ENCODE results near the gene SMAD6. TPM values are rescaled to one million over a fixed set of nuclear protein-coding genes. Genes with fewer than 3 reads are reported as not detected.

The SMAD6 gene
- polyA plus RNA-seq, 1 of the 3 experiments (the other 2 are of a cell fraction), result 4.5 TPM

GRCh38 chr15:66718220-66718988 lies 16.4 kb downstream of the SMAD6 start:
- no peaks in the 10 kb centered on the region for H3K9me2 ChIP-seq
- TF ChIP-seq FOSL2 (IDR thresholded peaks at IDR 0.05; ENCODE audit: borderline replicate concordance, low read depth) (no peak), RXRA (IDR thresholded peaks at IDR 0.05; ENCODE audit: borderline replicate concordance, low read depth) (no peak), FOXM1 (IDR thresholded peaks at IDR 0.05; ENCODE audit: low read depth) (no peak), GATA2 (CRISPR knock-in tag; IDR thresholded peaks at IDR 0.05) (no peak), NRF1 (IDR thresholded peaks at IDR 0.05; ENCODE audit: low read depth, low read length) (no peak), POLR2AphosphoS5 (IDR thresholded peaks at IDR 0.05; ENCODE audit: low read depth, low read length) (no peak), NFIC (IDR thresholded peaks at IDR 0.05; ENCODE audit: borderline replicate concordance) (no peak), RAD21 (IDR thresholded peaks at IDR 0.05; ENCODE audit: low read length) (no peak), RCOR1 (IDR thresholded peaks at IDR 0.05; ENCODE audit: low read length) (no peak), SMC3 (IDR thresholded peaks at IDR 0.05; ENCODE audit: low read depth, low read length) (no peak), FOXJ3 (CRISPR knock-in tag; IDR thresholded peaks at IDR 0.05) (no peak), EZH2phosphoT487 (IDR thresholded peaks at IDR 0.05; ENCODE audit: borderline replicate concordance, low read depth) (no peak), ELF1 (IDR thresholded peaks at IDR 0.05) (no peak), IRF3 (IDR thresholded peaks at IDR 0.05; ENCODE audit: low read depth, low read length) (no peak)
- TF ChIP-seq, protein P1, sequence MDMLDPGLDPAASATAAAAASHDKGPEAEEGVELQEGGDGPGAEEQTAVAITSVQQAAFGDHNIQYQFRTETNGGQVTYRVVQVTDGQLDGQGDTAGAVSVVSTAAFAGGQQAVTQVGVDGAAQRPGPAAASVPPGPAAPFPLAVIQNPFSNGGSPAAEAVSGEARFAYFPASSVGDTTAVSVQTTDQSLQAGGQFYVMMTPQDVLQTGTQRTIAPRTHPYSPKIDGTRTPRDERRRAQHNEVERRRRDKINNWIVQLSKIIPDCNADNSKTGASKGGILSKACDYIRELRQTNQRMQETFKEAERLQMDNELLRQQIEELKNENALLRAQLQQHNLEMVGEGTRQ (IDR thresholded peaks at IDR 0.05; ENCODE audit: borderline replicate concordance, low read depth, low read length), result no peak
- H4K20me1 ChIP-seq (ENCODE audit: insufficient read depth), result peaks cover 69% of the 10 kb centered on the region
- H3K36me3 ChIP-seq (replicated peaks in 1 of 2; ENCODE audit: control insufficient read depth in 1 of 2, insufficient read depth in 2 of 2, low read length in 1 of 2), result peaks cover 11 to 22% of the 10 kb centered on the region in 2 experiments
- POLR2A ChIA-PET, result no interaction called here
- H3K27me3 ChIP-seq (ENCODE audit: insufficient read depth), result no peaks in the 10 kb centered on the region
- H3K9me3 ChIP-seq, result no peaks in the 10 kb centered on the region
- WGBS (ENCODE audit: low lambda C conversion rate), result 96% methylated on average over 8 of the region's 8 CpGs
- H3K9ac ChIP-seq, result no peak overlapping the region
- H3F3A ChIP-seq (replicated peaks; ENCODE audit: insufficient read depth), result peaks cover 28% of the 10 kb centered on the region
- DNase-seq, result no peak
- CTCF ChIA-PET, result no interaction called here
- peak overlapping the region in 1 of 2 experiments; percentile 64; a peak in 1 of 4 replicates for H3K27ac ChIP-seq (ENCODE audit: low read depth in 2 of 2, low read length in 1 of 2)
- H3K4me1 ChIP-seq (ENCODE audit: control insufficient read depth in 1 of 2, insufficient read depth in 2 of 2, low read depth in 1 of 2, low read length in 1 of 2), result peaks cover 9 to 30% of the 10 kb centered on the region in 2 experiments
- no peak overlapping the region for H3K4me2 ChIP-seq
- H3K4me3 ChIP-seq (ENCODE audit: low read depth in 2 of 2, low read length in 1 of 2), result no peak overlapping the region
- no peak overlapping the region for H2AFZ ChIP-seq (ENCODE audit: low read depth)
- H3K79me2 ChIP-seq (ENCODE audit: insufficient read depth), result peaks cover 97% of the 10 kb centered on the region

DNA sequence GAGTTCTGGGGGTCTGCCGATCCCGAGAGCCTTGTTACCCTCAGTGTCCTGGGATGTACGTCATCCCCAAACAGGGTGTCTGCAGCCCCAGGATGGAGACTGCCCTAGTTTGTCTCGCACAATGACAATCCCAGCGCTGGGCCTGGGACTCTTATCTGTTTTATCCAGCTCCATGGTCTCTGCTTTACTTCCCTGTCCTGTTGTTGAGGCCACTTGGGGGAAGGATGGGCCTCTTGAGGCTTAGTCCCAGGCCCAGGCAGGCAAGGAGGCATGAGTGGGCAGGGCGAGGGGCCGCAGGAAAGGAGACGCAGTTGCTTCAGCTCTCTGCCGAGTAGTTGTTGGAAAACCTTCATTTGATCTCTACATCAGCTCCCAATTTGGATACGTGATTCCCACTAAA lies 17.4 kb downstream of the SMAD6 start:
- Histone ChIP-seq H3K9me3 (no peaks in the 10 kb centered on the region), H4K20me1 (ENCODE audit: insufficient read depth) (peaks cover 75% of the 10 kb centered on the region), H3K79me2 (ENCODE audit: insufficient read depth) (peaks cover 97% of the 10 kb centered on the region), H3K4me1 (ENCODE audit: control insufficient read depth in 1 of 2, insufficient read depth in 2 of 2, low read depth in 1 of 2, low read length in 1 of 2) (peaks cover 9 to 20% of the 10 kb centered on the region in 2 experiments), H3K27me3 (ENCODE audit: insufficient read depth) (no peaks in the 10 kb centered on the region), H3K36me3 (replicated peaks in 1 of 2; ENCODE audit: control insufficient read depth in 1 of 2, insufficient read depth in 2 of 2, low read length in 1 of 2) (peaks cover 11 to 32% of the 10 kb centered on the region in 2 experiments), H3K9me2 (no peaks in the 10 kb centered on the region), H3K4me2 (peak overlapping the region; percentile 4; the same call in 1 of the 2 replicates), H3K27ac (ENCODE audit: low read depth in 2 of 2, low read length in 1 of 2) (peak overlapping the region in 1 of 2 experiments; percentile 64; a peak in 2 of 4 replicates), H3K9ac (no peak overlapping the region), H3K4me3 (ENCODE audit: low read depth in 2 of 2, low read length in 1 of 2) (no peak overlapping the region), H3F3A (replicated peaks; ENCODE audit: insufficient read depth) (peaks cover 28% of the 10 kb centered on the region), H2AFZ (ENCODE audit: low read depth) (no peak overlapping the region)
- no peak for DNase-seq
- POLR2A ChIA-PET, result no interaction called here
- CTCF ChIA-PET, result interaction anchor here (1.2 to 1.7 kb wide), 3 partner anchors 14 to 54 kb away, joined by 3 to 8 read pairs (median 4); no protein-coding TSS in a partner anchor
- 98% methylated on average over 10 of the region's 10 CpGs for WGBS (ENCODE audit: low lambda C conversion rate)
- TF ChIP-seq, protein P2, sequence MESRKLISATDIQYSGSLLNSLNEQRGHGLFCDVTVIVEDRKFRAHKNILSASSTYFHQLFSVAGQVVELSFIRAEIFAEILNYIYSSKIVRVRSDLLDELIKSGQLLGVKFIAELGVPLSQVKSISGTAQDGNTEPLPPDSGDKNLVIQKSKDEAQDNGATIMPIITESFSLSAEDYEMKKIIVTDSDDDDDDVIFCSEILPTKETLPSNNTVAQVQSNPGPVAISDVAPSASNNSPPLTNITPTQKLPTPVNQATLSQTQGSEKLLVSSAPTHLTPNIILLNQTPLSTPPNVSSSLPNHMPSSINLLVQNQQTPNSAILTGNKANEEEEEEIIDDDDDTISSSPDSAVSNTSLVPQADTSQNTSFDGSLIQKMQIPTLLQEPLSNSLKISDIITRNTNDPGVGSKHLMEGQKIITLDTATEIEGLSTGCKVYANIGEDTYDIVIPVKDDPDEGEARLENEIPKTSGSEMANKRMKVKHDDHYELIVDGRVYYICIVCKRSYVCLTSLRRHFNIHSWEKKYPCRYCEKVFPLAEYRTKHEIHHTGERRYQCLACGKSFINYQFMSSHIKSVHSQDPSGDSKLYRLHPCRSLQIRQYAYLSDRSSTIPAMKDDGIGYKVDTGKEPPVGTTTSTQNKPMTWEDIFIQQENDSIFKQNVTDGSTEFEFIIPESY (IDR thresholded peaks at IDR 0.05; ENCODE audit: borderline replicate concordance, low read depth), result no peak
- TF ChIP-seq, protein P1 (IDR thresholded peaks at IDR 0.05; ENCODE audit: borderline replicate concordance, low read depth, low read length), result no peak
- TF ChIP-seq FOXJ3 (CRISPR knock-in tag; IDR thresholded peaks at IDR 0.05) (no peak), SMC3 (IDR thresholded peaks at IDR 0.05; ENCODE audit: low read depth, low read length) (no peak), ELF1 (IDR thresholded peaks at IDR 0.05) (no peak), FOXM1 (IDR thresholded peaks at IDR 0.05; ENCODE audit: low read depth) (no peak), CTCF (IDR thresholded peaks at IDR 0.05) (no peak)
- TF ChIP-seq, protein P3, sequence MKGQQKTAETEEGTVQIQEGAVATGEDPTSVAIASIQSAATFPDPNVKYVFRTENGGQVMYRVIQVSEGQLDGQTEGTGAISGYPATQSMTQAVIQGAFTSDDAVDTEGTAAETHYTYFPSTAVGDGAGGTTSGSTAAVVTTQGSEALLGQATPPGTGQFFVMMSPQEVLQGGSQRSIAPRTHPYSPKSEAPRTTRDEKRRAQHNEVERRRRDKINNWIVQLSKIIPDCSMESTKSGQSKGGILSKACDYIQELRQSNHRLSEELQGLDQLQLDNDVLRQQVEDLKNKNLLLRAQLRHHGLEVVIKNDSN (IDR thresholded peaks at IDR 0.05; ENCODE audit: borderline replicate concordance, low read depth), result no peak

All from SK-N-SH (cell line).